Natural killer cell (primary cell): ENCODE results near the gene HTRA2. TPM values are rescaled to one million over a fixed set of nuclear protein-coding genes. Genes with fewer than 3 reads are reported as not detected.

ENCODE experiments used
- ATAC-seq, 3 donors: fragments of 150-1000 bp in 2 of 3; fragments of 200-7000 bp in 1 of 3; cut with Tn5 transposase; 1 replicate in 1 of 3; 2 replicates in 2 of 3; pipeline ENCODE4 v1.10.0; 2021; ENCODE audit warnings: mild to moderate bottlenecking in 2 of 3, moderate library complexity in 2 of 3
- DNase-seq, 2 donors: peaks; one replicate each; pipeline versions ENCODE4 v3.0.0 to v3.0.0-alpha.2; 2013 to 2021; ENCODE audit warnings: mixed read lengths in 1 of 2
- H3K27ac ChIP-seq: one replicate; pipeline ENCODE4 v1.5.1; 2013; ENCODE audit warnings: mild to moderate bottlenecking, low read length
- H3K27me3 ChIP-seq: one replicate; pipeline ENCODE4 v1.6.1; 2013; ENCODE audit warnings: low read length; ENCODE audit not compliant: control insufficient read depth, insufficient read depth
- H3K36me3 ChIP-seq: one replicate; pipeline ENCODE4 v1.6.1; 2013; ENCODE audit warnings: low read length; ENCODE audit not compliant: control insufficient read depth, insufficient read depth
- H3K4me1 ChIP-seq: one replicate; pipeline ENCODE4 v1.6.1; 2013; ENCODE audit warnings: low read length; ENCODE audit not compliant: control insufficient read depth, insufficient read depth
- H3K4me3 ChIP-seq: one replicate; pipeline ENCODE4 v1.5.1; 2013; ENCODE audit warnings: low read length
- H3K9me3 ChIP-seq: one replicate; pipeline ENCODE4 v1.6.1; 2013; ENCODE audit warnings: low read length; ENCODE audit not compliant: control insufficient read depth, insufficient read depth
- H3K27ac Mint-ChIP-seq, 2 donors: one replicate each; pipeline ENCODE4 v1.8.0; 2022; ENCODE audit warnings: mild to moderate bottlenecking in 2 of 2, mixed read lengths in 2 of 2, moderate library complexity in 1 of 2
- H3K27me3 Mint-ChIP-seq, 2 donors: one replicate each; pipeline ENCODE4 v1.8.0; 2022; ENCODE audit warnings: low read depth in 2 of 2, mixed read lengths in 2 of 2
- H3K36me3 Mint-ChIP-seq: one replicate; pipeline ENCODE4 v1.8.0; 2022; ENCODE audit warnings: mixed read lengths
- H3K4me1 Mint-ChIP-seq, 2 donors: one replicate each; pipeline ENCODE4 v1.8.0; 2022; ENCODE audit warnings: mixed read lengths in 2 of 2
- H3K4me3 Mint-ChIP-seq: one replicate; pipeline ENCODE4 v1.8.0; 2022; ENCODE audit warnings: mild to moderate bottlenecking, moderate library complexity, mixed read lengths
- H3K9me3 Mint-ChIP-seq, 2 donors: one replicate each; pipeline ENCODE4 v1.8.0; 2022; ENCODE audit warnings: mixed read lengths in 2 of 2
- CTCF ChIP-seq: fragments of 200-600 bp; IDR thresholded peaks from one replicate; pipeline ENCODE4 v1.8.0; 2022; ENCODE audit warnings: antibody characterized with exemption
- WGBS: methylation state at CpG from one replicate; pipeline ENCODE4 v1.1.7; 2013; ENCODE audit warnings: missing lambda C conversion rate; ENCODE audit not compliant: insufficient coverage; 5-methylcytosine and 5-hydroxymethylcytosine counted together
- intact Hi-C: fragments of 100-400 bp; cut with micrococcal nuclease; formaldehyde crosslinking; loops from one replicate; pipeline ENCODE4 v1.14.2; 2022
- total RNA-seq, 4 donors: library from RNA; stranded (reverse); fragments of 120-200 nt in 1 of 4; gene quantifications; one replicate each; pipeline versions ENCODE4 v1.2.3 to v1.2.4, GENCODE V29; 2013 to 2022

HTRA2 gene
- total RNA-seq, 3 donors from 2014 or later (not counting 1 experiment from before 2014, with no cell fraction given): 32.1 to 47.6 (median 45.2) TPM

- H3K27ac ChIP-seq: no peak overlapping the region
- no peaks in the 10 kb centered on the region for H3K36me3 Mint-ChIP-seq
- ATAC-seq (no peak), DNase-seq (no peak)
- peaks cover 11 to 30% of the 10 kb centered on the region in 2 donors for H3K4me1 Mint-ChIP-seq
- TF ChIP-seq CTCF: no peak
- peaks cover 37 to 45% of the 10 kb centered on the region in 2 donors for H3K27me3 Mint-ChIP-seq
- H3K9me3 ChIP-seq: no peaks in the 10 kb centered on the region
- H3K27me3 ChIP-seq: peaks cover 23% of the 10 kb centered on the region
- no peak overlapping the region for H3K4me3 ChIP-seq
- H3K36me3 ChIP-seq: peaks cover 3% of the 10 kb centered on the region
- no peak overlapping the region for H3K27ac Mint-ChIP-seq
- no peak overlapping the region for H3K4me3 Mint-ChIP-seq
- no peaks in the 10 kb centered on the region for H3K9me3 Mint-ChIP-seq
- H3K4me1 ChIP-seq: peaks cover 38% of the 10 kb centered on the region
- intact Hi-C loops: no loop called here
Observed at GRCh38 chr2:74551530-74551929, 21.8 kb downstream of the HTRA2 start.

- H3K27ac ChIP-seq: no peak overlapping the region
- H3K4me3 Mint-ChIP-seq: peak overlapping the region; percentile 61
Observed at GRCh38 chr2:74551942-74552913, 22.5 kb downstream of the HTRA2 start.

GRCh38 chr2:74552914-74553811 lies 23.4 kb downstream of the HTRA2 start:
- Mint-ChIP-seq H3K9me3 (no peaks in the 10 kb centered on the region), H3K36me3 (no peaks in the 10 kb centered on the region), H3K27ac (peak overlapping the region; percentile 80 to 89), H3K4me1 (peaks cover 10 to 36% of the 10 kb centered on the region in 2 donors), H3K4me3 (peak overlapping the region; percentile 75), H3K27me3 (peaks cover 30 to 32% of the 10 kb centered on the region in 2 donors)
- WGBS: 88% methylated on average over 27 of the region's 27 CpGs
- peaks cover 17% of the 10 kb centered on the region for H3K27me3 ChIP-seq
- peaks cover 6% of the 10 kb centered on the region for H3K36me3 ChIP-seq
- peak overlapping the region; percentile 66 for H3K27ac ChIP-seq
- intact Hi-C loops: no loop called here
- peaks cover 38% of the 10 kb centered on the region for H3K4me1 ChIP-seq
- no peak overlapping the region for H3K4me3 ChIP-seq
- H3K9me3 ChIP-seq: no peaks in the 10 kb centered on the region
- no peak for TF ChIP-seq CTCF
- DNase-seq (peak in 1 of 2 donors; percentile 27), ATAC-seq (no peak)

More at GRCh38 chr2:74551942-74552913, 22.5 kb downstream of the HTRA2 start:
- H3K9me3 Mint-ChIP-seq: no peaks in the 10 kb centered on the region
- H3K27ac Mint-ChIP-seq: peak overlapping the region; percentile 2 to 19
- H3K36me3 Mint-ChIP-seq: no peaks in the 10 kb centered on the region
- no peaks in the 10 kb centered on the region for H3K9me3 ChIP-seq
- ATAC-seq (no peak), DNase-seq (no peak)
- H3K4me1 Mint-ChIP-seq: peaks cover 11 to 36% of the 10 kb centered on the region in 2 donors
- H3K27me3 ChIP-seq: peaks cover 21% of the 10 kb centered on the region
- peaks cover 6% of the 10 kb centered on the region for H3K36me3 ChIP-seq
- intact Hi-C loops: no loop called here
- H3K27me3 Mint-ChIP-seq: peaks cover 35 to 41% of the 10 kb centered on the region in 2 donors
- no peak overlapping the region for H3K4me3 ChIP-seq
- 67% methylated on average over 21 of the region's 21 CpGs for WGBS
- peaks cover 38% of the 10 kb centered on the region for H3K4me1 ChIP-seq
- no peak for TF ChIP-seq CTCF
